Mononuclear cell (primary cell): Measurements from ENCODE around the gene PLA2G4E. TPM values are rescaled to one million over a fixed set of nuclear protein-coding genes. Genes with fewer than 3 reads are reported as not detected.
A peak's percentile ranks its signal among the peaks of the same experiment; 100 is the strongest.

Experiments
- H3K27me3 ChIP-seq: 2 replicates; pipeline ENCODE4 v1.6.0; 2011; ENCODE audit warnings: low read length, control low read depth; ENCODE audit not compliant: insufficient read depth
- H3K4me1 ChIP-seq: 2 replicates; pipeline ENCODE4 v1.5.1; 2011; ENCODE audit warnings: mild to moderate bottlenecking, low read length, control low read depth; ENCODE audit not compliant: insufficient read depth
- H3K4me3 ChIP-seq: 2 replicates; pipeline ENCODE4 v1.5.1; 2011; ENCODE audit warnings: mild to moderate bottlenecking, low read length, moderate library complexity
- H3K9me3 ChIP-seq: 2 replicates; pipeline ENCODE4 v1.5.1; 2011; ENCODE audit warnings: low read depth, mild to moderate bottlenecking, control low read depth, low read length
- total RNA-seq: library from RNA; depleted of rRNA; stranded (reverse); fragments of >200 nt; gene quantifications from one replicate; pipeline ENCODE4 v1.2.3, GENCODE V29; 2012

PLA2G4E gene
- total RNA-seq, 1 donor: not detected

GRCh38 chr15:41982133-41982930 is 38.5 kb downstream of the PLA2G4E start:
- no peaks in the 10 kb centered on the region for H3K9me3 ChIP-seq
- no peaks in the 10 kb centered on the region for H3K27me3 ChIP-seq
- H3K4me3 ChIP-seq: no peak overlapping the region
- H3K4me1 ChIP-seq: no peaks in the 10 kb centered on the region

DNA sequence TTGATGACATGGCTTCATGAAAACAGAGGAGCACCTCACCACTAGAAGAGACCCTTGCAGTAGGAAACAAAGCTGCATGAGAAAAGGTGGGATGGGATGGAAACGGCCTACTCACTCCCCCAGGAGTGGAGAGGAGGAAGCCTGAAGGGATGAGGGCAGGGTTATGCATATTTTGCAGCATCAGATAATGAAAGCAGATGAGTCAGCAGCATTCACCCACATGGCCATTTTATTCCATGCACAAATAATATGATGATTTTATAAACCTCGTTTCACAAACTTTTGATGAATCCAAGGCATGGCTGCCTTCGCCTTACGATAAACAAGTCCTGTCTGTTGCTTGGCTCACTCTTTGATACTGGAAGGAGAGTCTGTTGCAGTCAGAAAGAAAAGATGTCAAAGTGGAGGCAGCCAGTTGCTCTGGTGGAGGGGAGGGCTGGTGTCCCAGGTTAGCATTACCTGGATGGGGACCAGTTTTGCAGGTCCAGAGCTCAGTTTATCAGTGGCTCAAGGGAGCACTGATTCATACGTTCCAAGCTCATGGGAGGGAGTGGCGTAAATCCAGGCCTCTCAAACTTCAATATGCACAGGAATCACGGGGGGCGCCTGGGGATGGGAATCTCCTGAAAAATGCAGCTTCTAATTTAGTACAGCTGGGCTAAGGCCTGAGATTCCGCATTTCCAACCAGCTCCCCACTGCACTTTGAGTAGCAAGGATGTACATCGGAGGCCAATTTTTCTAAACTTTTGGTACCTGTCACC is 39.3 kb downstream of the PLA2G4E start:
- H3K4me3 ChIP-seq: no peak overlapping the region
- H3K27me3 ChIP-seq: no peaks in the 10 kb centered on the region
- no peaks in the 10 kb centered on the region for H3K9me3 ChIP-seq
- no peaks in the 10 kb centered on the region for H3K4me1 ChIP-seq

- Histone ChIP-seq H3K4me3 (no peak overlapping the region), H3K9me3 (no peaks in the 10 kb centered on the region), H3K4me1 (no peaks in the 10 kb centered on the region), H3K27me3 (no peaks in the 10 kb centered on the region)
These were observed 40.1 kb downstream of the PLA2G4E start for GRCh38 chr15:41980654-41981323.

DNA sequence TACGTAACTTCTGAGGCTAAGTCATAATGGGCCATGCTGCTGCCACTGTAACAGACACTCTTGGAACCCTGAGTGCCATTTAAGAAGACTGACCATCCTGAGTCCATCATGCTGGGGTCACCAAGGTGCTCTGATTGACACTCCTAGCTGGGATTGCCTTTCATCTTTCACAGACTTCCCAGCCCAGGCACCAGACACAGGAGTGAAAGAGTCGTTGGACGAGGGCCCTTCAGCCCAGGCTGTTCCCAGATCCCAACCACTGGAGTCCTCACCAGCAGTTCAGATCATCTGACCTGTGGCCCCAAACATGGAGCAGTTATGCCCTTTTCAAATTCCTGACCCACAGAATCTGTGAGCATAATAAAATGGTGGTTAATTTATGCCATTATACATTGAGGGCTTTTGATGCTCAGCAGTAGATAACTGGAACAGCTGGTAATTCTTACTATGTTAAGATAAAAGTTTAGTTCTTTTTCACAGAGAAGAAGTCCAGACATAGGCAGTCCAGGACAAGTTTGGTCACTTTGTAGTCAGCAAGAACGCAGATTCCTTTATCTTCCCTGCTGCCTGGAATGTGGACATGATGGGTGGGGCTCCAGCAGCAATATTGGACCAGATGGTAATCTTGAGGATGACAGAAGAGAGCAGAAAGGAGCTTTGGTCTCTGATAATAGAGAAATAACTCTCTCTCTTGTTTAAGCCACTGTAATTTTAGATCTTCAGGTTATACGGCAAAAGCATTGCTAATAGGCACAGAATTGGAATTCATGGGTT is 41.2 kb downstream of the PLA2G4E start:
- no peaks in the 10 kb centered on the region for H3K9me3 ChIP-seq
- no peak overlapping the region for H3K4me3 ChIP-seq
- H3K27me3 ChIP-seq: no peaks in the 10 kb centered on the region
- no peaks in the 10 kb centered on the region for H3K4me1 ChIP-seq

- Histone ChIP-seq H3K4me3 (no peak overlapping the region), H3K9me3 (no peaks in the 10 kb centered on the region), H3K27me3 (no peaks in the 10 kb centered on the region), H3K4me1 (no peaks in the 10 kb centered on the region)
These were observed 42.3 kb downstream of the PLA2G4E start for GRCh38 chr15:41978534-41978933.

DNA sequence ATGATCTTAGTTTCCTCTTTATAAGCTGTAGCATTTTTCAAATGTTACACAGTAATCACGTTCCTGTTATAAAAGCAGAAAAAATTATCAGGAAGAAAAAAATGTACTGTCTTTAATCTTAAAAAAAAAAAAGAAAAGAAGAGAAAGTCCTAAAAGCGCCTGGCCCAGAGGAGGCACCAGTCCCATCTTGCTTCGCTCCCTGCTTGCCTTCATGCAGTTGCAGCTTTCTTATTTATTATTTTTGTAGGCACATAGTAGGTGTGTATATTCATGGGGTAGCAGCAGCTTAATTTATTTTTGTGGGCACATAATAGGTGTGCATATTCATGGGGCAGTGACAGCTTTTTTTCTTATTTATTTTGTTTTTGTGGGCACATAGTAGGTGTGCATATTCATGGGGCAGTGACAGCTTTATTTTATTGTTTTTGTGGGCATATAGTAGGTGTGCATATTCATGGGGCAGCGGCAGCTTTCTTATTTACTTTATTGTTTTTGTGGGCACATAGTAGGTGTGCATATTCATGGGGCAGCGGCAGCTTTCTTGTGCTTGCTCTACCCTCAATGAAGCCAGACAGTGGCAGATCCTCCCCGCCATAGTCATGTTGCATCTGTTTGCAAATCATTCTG is 43.0 kb downstream of the PLA2G4E start:
- peaks cover 3% of the 10 kb centered on the region for H3K4me1 ChIP-seq
- H3K4me3 ChIP-seq: no peak overlapping the region
- no peaks in the 10 kb centered on the region for H3K9me3 ChIP-seq
- H3K27me3 ChIP-seq: no peaks in the 10 kb centered on the region

DNA sequence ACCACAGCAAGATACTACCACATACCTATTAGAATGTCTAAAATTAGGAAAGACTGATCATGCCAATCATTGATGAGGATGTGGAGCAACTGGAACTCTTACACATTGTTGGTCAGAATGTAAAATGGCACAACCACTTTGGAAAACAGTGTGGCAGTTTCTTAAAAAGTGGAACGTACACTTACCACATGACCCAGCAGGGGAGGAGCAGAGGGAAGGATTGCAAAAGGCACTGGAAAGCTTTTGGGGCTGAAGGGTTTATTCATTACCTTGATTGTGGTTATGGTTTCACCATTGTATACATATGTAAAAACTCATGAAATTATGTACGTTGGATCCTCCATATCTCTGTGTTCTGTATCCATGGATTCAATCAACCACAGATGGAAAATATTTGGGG is 45.2 kb downstream of the PLA2G4E start:
- Histone ChIP-seq H3K9me3 (no peaks in the 10 kb centered on the region), H3K4me1 (peaks cover 16% of the 10 kb centered on the region), H3K27me3 (no peaks in the 10 kb centered on the region), H3K4me3 (no peak overlapping the region)

GRCh38 chr15:41974041-41974440 is 46.8 kb downstream of the PLA2G4E start:
- Histone ChIP-seq H3K4me3 (no peak overlapping the region), H3K9me3 (no peaks in the 10 kb centered on the region), H3K27me3 (no peaks in the 10 kb centered on the region), H3K4me1 (peaks cover 33% of the 10 kb centered on the region)

DNA sequence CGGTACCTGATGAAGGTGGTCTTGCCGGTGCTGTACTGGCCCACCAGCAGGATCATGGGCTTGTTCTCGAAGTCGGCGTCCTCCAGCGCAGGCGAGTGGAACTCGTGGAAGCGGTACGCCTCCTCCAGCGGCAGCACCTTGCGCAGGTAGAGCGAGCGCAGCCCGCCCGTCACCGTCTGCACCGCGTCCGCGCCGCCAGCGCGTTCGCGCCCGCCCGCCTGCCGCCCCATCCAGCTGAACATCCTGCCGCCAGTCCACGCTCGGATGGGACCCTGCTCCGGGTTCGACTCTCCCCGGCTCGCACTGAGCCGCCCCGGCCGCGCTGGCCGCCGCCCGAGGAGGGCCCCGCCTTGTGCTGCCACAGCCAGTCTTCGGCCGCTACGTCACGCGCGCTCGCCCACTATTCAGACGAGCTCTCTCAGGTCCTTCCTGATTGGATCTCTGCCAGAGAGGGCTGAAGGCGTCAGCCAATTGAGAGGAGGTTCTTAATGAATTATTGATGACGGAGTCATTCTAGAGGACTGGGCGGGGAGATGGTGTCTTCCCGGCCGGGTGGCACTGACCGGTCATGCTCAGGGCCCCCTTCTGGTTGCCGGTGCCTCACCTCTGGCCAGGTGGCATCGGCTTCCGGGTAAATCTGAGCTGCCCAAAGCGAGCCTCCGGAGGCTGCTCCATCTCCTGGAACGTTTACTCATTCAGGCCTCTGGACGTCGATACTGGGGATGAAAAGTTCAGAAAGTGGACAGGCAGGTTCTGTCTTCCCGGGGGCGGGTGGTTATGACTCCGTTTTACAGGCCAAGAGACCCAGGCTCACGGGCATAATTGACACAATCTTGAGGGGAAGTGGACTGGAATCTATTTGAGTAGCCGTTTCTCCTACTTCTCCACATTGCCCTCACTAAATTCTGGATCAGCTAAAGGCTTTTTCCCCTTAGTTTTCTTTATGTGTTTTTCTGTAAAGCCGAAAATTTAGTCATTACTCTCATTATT is 48.3 kb downstream of the PLA2G4E start, which contains the start of gene EHD4:
TSS of gene EHD4 (minus strand) at position 305 of the 990 bp plus-strand sequence. CDS start at position 242, 63 bp downstream.
- Histone ChIP-seq H3K4me1 (peaks cover 48% of the 10 kb centered on the region), H3K27me3 (no peaks in the 10 kb centered on the region), H3K4me3 (peak within 1 kb of the TSS; percentile 83), H3K9me3 (no peaks in the 10 kb centered on the region)

GRCh38 chr15:41971895-41972252 is 49.0 kb downstream of the PLA2G4E start:
- Histone ChIP-seq H3K9me3 (no peaks in the 10 kb centered on the region), H3K4me1 (peaks cover 54% of the 10 kb centered on the region), H3K27me3 (no peaks in the 10 kb centered on the region), H3K4me3 (peak overlapping the region; percentile 83)

GRCh38 chr15:41971089-41971894 is 49.5 kb downstream of the PLA2G4E start:
- Histone ChIP-seq H3K4me3 (peak overlapping the region; percentile 83), H3K4me1 (peaks cover 60% of the 10 kb centered on the region), H3K9me3 (no peaks in the 10 kb centered on the region), H3K27me3 (no peaks in the 10 kb centered on the region)

DNA sequence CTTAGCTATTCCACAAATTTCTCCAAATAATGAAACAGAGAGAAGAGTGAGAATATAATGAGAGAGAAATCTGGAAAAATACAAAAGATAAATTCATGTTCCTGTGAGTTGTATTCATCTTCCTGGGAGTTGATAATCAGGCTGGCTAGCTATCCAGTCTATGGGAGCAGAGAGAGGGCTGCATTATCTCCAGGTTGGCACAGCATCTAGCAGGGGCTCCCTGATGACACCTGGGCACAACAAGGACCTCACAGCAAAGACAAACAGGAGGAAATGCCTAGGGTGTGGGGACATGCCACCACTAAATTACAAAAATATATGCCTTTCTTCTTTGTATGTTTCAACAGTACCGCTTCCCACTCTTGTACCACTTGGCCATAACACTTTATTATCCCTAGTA is 50.4 kb downstream of the PLA2G4E start:
- H3K4me1 ChIP-seq: peaks cover 65% of the 10 kb centered on the region
- no peak overlapping the region for H3K4me3 ChIP-seq
- no peaks in the 10 kb centered on the region for H3K27me3 ChIP-seq
- no peaks in the 10 kb centered on the region for H3K9me3 ChIP-seq
